ENCODE data around the gene TRIM42.

DNA sequence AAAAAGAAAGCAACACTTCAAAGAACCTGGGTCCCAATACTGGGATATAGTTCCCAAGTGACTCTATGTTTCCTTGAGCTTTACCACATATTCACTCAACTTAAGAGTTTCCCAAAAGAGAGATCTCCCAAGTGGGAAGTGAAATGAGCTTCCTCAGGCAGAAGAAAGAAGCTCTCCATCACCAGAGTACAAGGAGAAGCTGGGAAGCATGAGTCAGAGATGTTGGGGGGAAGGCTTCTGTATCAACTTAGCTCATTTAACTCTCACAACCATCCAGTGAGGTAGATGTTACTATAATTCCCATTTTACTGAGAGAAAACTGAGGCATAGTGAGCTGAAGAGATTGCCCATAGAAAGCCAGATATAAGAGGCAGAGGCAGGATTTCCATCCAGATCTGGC, 47.0 kb upstream of the TRIM42 start:
- TF ChIP-seq CTCF (IDR thresholded peaks at IDR 0.05; ENCODE audit: borderline replicate concordance, extremely low read depth, low read length, poor library complexity, severe bottlenecking): no peak
- TF ChIP-seq EZH2 (IDR thresholded peaks at IDR 0.05; ENCODE audit: borderline replicate concordance, low read depth, low read length, severe bottlenecking): no peak
